Spleen (tissue), 11 donors: Measurements from ENCODE around the gene SYNDIG1. TPM values are rescaled to one million over a fixed set of nuclear protein-coding genes. Genes with fewer than 3 reads are reported as not detected.

Experiments used
- DNase-seq: peaks from one replicate; pipeline ENCODE4 v3.0.0-alpha.2; 2020
- H3K27ac ChIP-seq, 8 donors: fragments of 200-600 bp; sonication (generic) in 7 of 8; 1 replicate in 4 of 8; 2 replicates in 4 of 8; pipeline versions ENCODE4 v1.5.0 to v1.8.0; 2016 to 2021; ENCODE audit warnings: inconsistent platforms in 4 of 8, mild to moderate bottlenecking in 4 of 8, moderate library complexity in 1 of 8
- H3K27me3 ChIP-seq, 7 donors: fragments of 200-600 bp; sonication (generic) in 6 of 7; replicated peaks in 1 of 7; 1 replicate in 4 of 7; 2 replicates in 3 of 7; pipeline versions ENCODE4 v1.5.0 to v1.8.0; 2016 to 2021; ENCODE audit warnings: inconsistent platforms in 3 of 7, mild to moderate bottlenecking in 1 of 7
- H3K36me3 ChIP-seq, 6 donors: fragments of 200-600 bp; sonication (generic) in 5 of 6; 1 replicate in 4 of 6; 2 replicates in 2 of 6; pipeline versions ENCODE4 v1.5.0 to v1.8.0; 2016 to 2021; ENCODE audit warnings: inconsistent platforms in 2 of 6
- H3K4me1 ChIP-seq, 6 donors: fragments of 200-600 bp; sonication (generic) in 5 of 6; 1 replicate in 3 of 6; 2 replicates in 3 of 6; pipeline versions ENCODE4 v1.5.0 to v1.8.0; 2016 to 2021; ENCODE audit warnings: inconsistent platforms in 3 of 6
- H3K4me3 ChIP-seq, 8 donors: fragments of 200-600 bp; sonication (generic) in 7 of 8; 1 replicate in 4 of 8; 2 replicates in 4 of 8; pipeline versions ENCODE4 v1.5.0 to v1.8.0; 2016 to 2021; ENCODE audit warnings: inconsistent platforms in 4 of 8, mild to moderate bottlenecking in 4 of 8, moderate library complexity in 2 of 8
- H3K9me3 ChIP-seq, 8 donors: fragments of 200-600 bp; sonication (generic) in 7 of 8; 1 replicate in 4 of 8; 2 replicates in 4 of 8; pipeline versions ENCODE4 v1.5.0 to v1.8.0; 2016 to 2021; ENCODE audit warnings: inconsistent platforms in 4 of 8
- CTCF ChIP-seq, 11 experiments: fragments of 200-600 bp in 7 of 11; fragments of 450-650 bp in 4 of 11; sonication (generic) in 4 of 11; IDR thresholded peaks in 8 of 11; conservative IDR thresholded peaks in 3 of 11; 1 replicate in 7 of 11; 2 replicates in 4 of 11; pipeline versions ENCODE4 v1.4.0 to v1.8.0; 2016 to 2021; ENCODE audit warnings: antibody characterized with exemption in 11 of 11, inconsistent platforms in 4 of 11, mild to moderate bottlenecking in 1 of 11
- POLR2A ChIP-seq, 3 donors: fragments of 450-650 bp; IDR thresholded peaks; one replicate each; pipeline ENCODE4 v1.5.1; 2017; ENCODE audit warnings: antibody characterized with exemption in 3 of 3, mild to moderate bottlenecking in 1 of 3
- POLR2AphosphoS5 ChIP-seq, 3 donors: sonication (generic); formaldehyde crosslinking; IDR thresholded peaks; one replicate each; pipeline ENCODE4 v1.5.1; 2017; ENCODE audit warnings: antibody characterized with exemption in 3 of 3
- WGBS, 5 donors: extraction: QIAGEN DNeasy Blood & Tissue Kit in 3 of 5; methylation state at CpG; one replicate each; pipeline versions ENCODE4 v1.1.5 to v1.1.7; 2013 to 2018; 5-methylcytosine and 5-hydroxymethylcytosine counted together
- intact Hi-C: fragments of 100-400 bp; cut with DNase I; formaldehyde crosslinking; loops from one replicate; pipeline ENCODE4 v1.15.0; 2023; ENCODE audit warnings: low total_unique reads
- polyA plus RNA-seq, 3 donors: library from polyadenylated mRNA; stranded (reverse); fragments of 200-250 nt; gene quantifications; one replicate each; pipeline ENCODE4 v1.2.1, GENCODE V29; 2013
- total RNA-seq, 7 donors: library from RNA; depleted of rRNA in 3 of 7; stranded (reverse); fragments of >200 nt in 3 of 7; fragmentation: NEBNext Ultra II Directional in 4 of 7; extraction: Animal tissue kit (Norgen Biotek cat#: 25700) in 4 of 7; gene quantifications; one replicate each; pipeline versions ENCODE4 v1.1.0 to v1.2.1, GENCODE V29; 2016 to 2021
- donor health status: healthy with polysubstance abuse.
- donor health status: DM: no; HTN: no; CAD: no; lungs with moderate emphysema.
- donor health status: DM: no; HTN: no; CAD: no.
- donor health status: Bipolar disorder and iron deficiency.
- donor health status: healthy.
- donor health status: DM: no; HTN: no; CAD: no.
- donor health status: DM: yes; HTN: yes; CAD: no.

SYNDIG1 gene
- total and polyA plus RNA-seq, 10 donors: 0.70 to 3.5 (median 1.3) TPM

- no peaks in the 10 kb centered on the region for H3K36me3 ChIP-seq
- peaks cover 0 to 26% (median 0%) of the 10 kb centered on the region in 7 donors for H3K27me3 ChIP-seq
- intact Hi-C loops: no loop called here
- H3K9me3 ChIP-seq: no peaks in the 10 kb centered on the region
- H3K4me3 ChIP-seq: no peak overlapping the region
- H3K27ac ChIP-seq: no peak overlapping the region
- WGBS, 5 donors: 87 to 96% (median 95%) methylated on average over 6 to 8 of the region's 8 CpGs
- H3K4me1 ChIP-seq: peaks cover 0 to 4% (median 0%) of the 10 kb centered on the region in 6 donors
- TF ChIP-seq CTCF (IDR thresholded peaks at IDR 0.05 in 8 of 11, conservative IDR thresholded peaks at IDR 0.05 in 3 of 11): no peak
- TF ChIP-seq POLR2A (IDR thresholded peaks at IDR 0.05): no peak
- no peak for TF ChIP-seq POLR2AphosphoS5 (IDR thresholded peaks at IDR 0.05)
- DNase-seq: peak; percentile 48
Measured at GRCh38 chr20:24615353-24615752, 145.9 kb downstream of the SYNDIG1 start.

GRCh38 chr20:24616258-24617079, 147.0 kb downstream of the SYNDIG1 start:
- Histone ChIP-seq H3K9me3 (no peaks in the 10 kb centered on the region), H3K36me3 (no peaks in the 10 kb centered on the region), H3K4me3 (no peak overlapping the region), H3K27me3 (peaks cover 0 to 26% (median 0%) of the 10 kb centered on the region in 7 donors), H3K27ac (no peak overlapping the region), H3K4me1 (peaks cover 0 to 4% (median 0%) of the 10 kb centered on the region in 6 donors)
- TF ChIP-seq POLR2A (IDR thresholded peaks at IDR 0.05) (no peak), CTCF (IDR thresholded peaks at IDR 0.05 in 8 of 11, conservative IDR thresholded peaks at IDR 0.05 in 3 of 11) (no peak), POLR2AphosphoS5 (IDR thresholded peaks at IDR 0.05) (no peak)
- intact Hi-C loops: no loop called here
- DNase-seq: peak; percentile 67
- 84 to 90% (median 84%) methylated on average over 18 to 19 of the region's 19 CpGs for WGBS, 5 donors

GRCh38 chr20:24617080-24617432, 147.6 kb downstream of the SYNDIG1 start:
- intact Hi-C loops: no loop called here
- peak; percentile 57 for DNase-seq

More at GRCh38 chr20:24617080-24617432, 147.6 kb downstream of the SYNDIG1 start:
- Histone ChIP-seq H3K27me3 (peaks cover 0 to 26% (median 0%) of the 10 kb centered on the region in 7 donors), H3K9me3 (no peaks in the 10 kb centered on the region), H3K27ac (no peak overlapping the region), H3K4me1 (peaks cover 0 to 4% (median 0%) of the 10 kb centered on the region in 6 donors), H3K36me3 (no peaks in the 10 kb centered on the region), H3K4me3 (no peak overlapping the region)
- 83 to 95% (median 87%) methylated on average over 12 to 13 of the region's 13 CpGs for WGBS, 5 donors
- no peak for TF ChIP-seq CTCF (IDR thresholded peaks at IDR 0.05 in 8 of 11, conservative IDR thresholded peaks at IDR 0.05 in 3 of 11)
- TF ChIP-seq POLR2A (IDR thresholded peaks at IDR 0.05): no peak
- no peak for TF ChIP-seq POLR2AphosphoS5 (IDR thresholded peaks at IDR 0.05)
